HepG2 (cell line): ENCODE measurements around the gene MPO. TPM values are rescaled to one million over a fixed set of nuclear protein-coding genes. Genes with fewer than 3 reads are reported as not detected.

Experiments used
- ATAC-seq: fragments of 200-7000 bp; cut with Tn5 transposase; 3 replicates; pipeline ENCODE4 v1.9.1; 2020; ENCODE audit warnings: mild to moderate bottlenecking, moderate library complexity
- BruUV-seq: library from RNA; stranded (reverse); fragments of 400-500 nt; replicated peaks from 2 replicates; lab custom pipeline; 2021; lab: Mats Ljungman, UMichigan
- CTCF ChIA-PET: fragments of 300-600 bp; formaldehyde crosslinking; extraction: SDS; loops from one replicate; lab custom pipeline; 2021; ENCODE audit warnings: low total read pairs, inconsistent platforms, low intra/inter-chr PET ratio; lab: Yijun Ruan, JAX
- POLR2A ChIA-PET: fragments of 350-600 bp; sonication (Branson Sonifier 250); formaldehyde crosslinking; loops from one replicate; lab custom pipeline; 2020; ENCODE audit warnings: antibody characterized with exemption, inconsistent platforms; lab: Yijun Ruan, JAX
- DNase-seq: peaks from one replicate; pipeline ENCODE4 v3.0.0-alpha.2; 2015; ENCODE audit warnings: low spot score
- FAIRE-seq: peaks from 3 replicates; lab custom pipeline; 2011; peaks lifted over from hg19 to GRCh38; lab: Jason Lieb, UNC
- H2AFZ ChIP-seq: one replicate; pipeline ENCODE4 v1.6.1; 2011; ENCODE audit warnings: low read length, inconsistent platforms
- H3K27ac ChIP-seq: fragments of 300-600 bp; 3 replicates; pipeline ENCODE4 v1.8.0; 2011; ENCODE audit warnings: mixed run types, mild to moderate bottlenecking, mixed read lengths, low read length, inconsistent platforms; ENCODE audit not compliant: insufficient read depth; ENCODE audit errors: extremely low read length
- H3K27me3 ChIP-seq, 2 experiments: fragments of 200-600 bp in 1 of 2; 2 replicates in 1 of 2; 3 replicates in 1 of 2; pipeline versions ENCODE4 v1.6.0 to v1.8.0; 2011; ENCODE audit warnings: low read length in 2 of 2, mild to moderate bottlenecking in 2 of 2, moderate library complexity in 2 of 2, inconsistent platforms in 1 of 2; ENCODE audit not compliant: insufficient read depth in 2 of 2, control insufficient read depth in 1 of 2
- H3K36me3 ChIP-seq, 2 experiments: fragments of 200-600 bp in 1 of 2; replicated peaks in 1 of 2; 2 replicates in 1 of 2; 3 replicates in 1 of 2; pipeline versions ENCODE4 v1.5.1 to v1.8.0; 2011; ENCODE audit warnings: low read length in 2 of 2, inconsistent platforms in 1 of 2; ENCODE audit not compliant: insufficient read depth in 2 of 2, control insufficient read depth in 1 of 2
- H3K4me1 ChIP-seq: 2 replicates; pipeline ENCODE4 v1.5.1; 2012; ENCODE audit warnings: low read length, inconsistent platforms; ENCODE audit not compliant: insufficient read depth
- H3K4me2 ChIP-seq: 2 replicates; pipeline ENCODE4 v1.6.0; 2011; ENCODE audit warnings: low read depth, low read length, inconsistent platforms
- H3K4me3 ChIP-seq, 3 experiments: fragments of 200-600 bp in 1 of 3; sonication (generic), shearing (Covaris generic) in 1 of 3; replicated peaks in 1 of 3; 2 replicates each; pipeline ENCODE4 v1.5.1; 2011 to 2016; ENCODE audit warnings: low read length in 3 of 3, inconsistent platforms in 2 of 3, low read depth in 2 of 3, mild to moderate bottlenecking in 2 of 3, control low read depth in 1 of 3, mixed read lengths in 1 of 3; ENCODE audit not compliant: insufficient read depth in 1 of 3
- H3K79me2 ChIP-seq: one replicate; pipeline ENCODE4 v1.6.1; 2011; ENCODE audit warnings: low read length, inconsistent platforms; ENCODE audit not compliant: insufficient read depth
- H3K9ac ChIP-seq: 2 replicates; pipeline ENCODE4 v1.6.0; 2011; ENCODE audit warnings: mild to moderate bottlenecking, low read depth, low read length, inconsistent platforms; ENCODE audit not compliant: insufficient read depth
- H3K9me3 ChIP-seq: 2 replicates; pipeline ENCODE4 v1.5.1; 2012; ENCODE audit warnings: mild to moderate bottlenecking, low read length
- H4K20me1 ChIP-seq: 2 replicates; pipeline ENCODE4 v1.6.0; 2011; ENCODE audit warnings: inconsistent platforms, mild to moderate bottlenecking, low read length, moderate library complexity; ENCODE audit not compliant: insufficient read depth
- AGO1 ChIP-seq: fragments of 200-400 bp; formaldehyde crosslinking; IDR thresholded peaks from 2 replicates; pipeline ENCODE4 v1.6.1; 2017; ENCODE audit warnings: mild to moderate bottlenecking, low read depth, low read length, moderate library complexity; ENCODE audit not compliant: poor library complexity, severe bottlenecking
- CHD2 ChIP-seq: IDR thresholded peaks from 2 replicates; pipeline ENCODE4 v1.6.1; 2011; ENCODE audit warnings: low read depth, low read length, improper control_type of control experiment
- MTF2 ChIP-seq: sonication (generic); formaldehyde crosslinking; IDR thresholded peaks from 2 replicates; pipeline ENCODE4 v1.5.0; 2020; ENCODE audit warnings: missing genetic modification reagents, borderline replicate concordance
- RARG ChIP-seq: sonication (generic); formaldehyde crosslinking; IDR thresholded peaks from 2 replicates; pipeline ENCODE4 v1.4.0; 2020; ENCODE audit warnings: low read depth, mild to moderate bottlenecking, missing genetic modification reagents
- STAG1 ChIP-seq: sonication (generic); formaldehyde crosslinking; IDR thresholded peaks from 2 replicates; pipeline ENCODE4 v1.4.0; 2020; ENCODE audit warnings: missing genetic modification reagents
- ZNF296 ChIP-seq: sonication (generic); formaldehyde crosslinking; conservative IDR thresholded peaks from 2 replicates; pipeline ENCODE4 v1.5.0; 2020; ENCODE audit warnings: mild to moderate bottlenecking, missing genetic modification reagents
- ZNF501 ChIP-seq: sonication (generic); formaldehyde crosslinking; IDR thresholded peaks from 2 replicates; pipeline ENCODE4 v1.5.1; 2020; ENCODE audit warnings: mild to moderate bottlenecking, moderate library complexity, missing genetic modification reagents
- ZNF510 ChIP-seq: sonication (generic); formaldehyde crosslinking; IDR thresholded peaks from 2 replicates; pipeline ENCODE4 v1.4.0; 2020; ENCODE audit warnings: low read depth, mild to moderate bottlenecking, missing genetic modification reagents
- ZNF773 ChIP-seq: sonication (generic); formaldehyde crosslinking; IDR thresholded peaks from 2 replicates; pipeline ENCODE4 v1.4.0; 2020; ENCODE audit warnings: missing genetic modification reagents, borderline replicate concordance
- WGBS: methylation state at CpG from one replicate; pipeline ENCODE4 v1.1.6; 2017; ENCODE audit warnings: low lambda C conversion rate; 5-methylcytosine and 5-hydroxymethylcytosine counted together
- in situ Hi-C: cut with HindIII; loops from 2 replicates; pipeline ENCODE4 v1.10.0; 2017; ENCODE audit warnings: low pct_unique_long_range_greater_than_20kb; ENCODE audit not compliant: extremely low pct_ligation_motif_present
- intact Hi-C: fragments of 100-400 bp; cut with micrococcal nuclease; formaldehyde crosslinking; loops from one replicate; pipeline ENCODE4 v1.10.0; 2022; ENCODE audit not compliant: unreplicated experiment
- polyA plus RNA-seq, 8 experiments: library from polyadenylated mRNA; depleted of rRNA in 3 of 8; stranded (reverse) in 7 of 8; unstranded in 1 of 8; fragments of >200 nt; fragmentation: Illumina TruSeq in 4 of 8; extraction: Trizol in 4 of 8; gene quantifications; 2 replicates each; pipeline versions ENCODE4 v1.2.1 to v1.2.3, GENCODE V29; 2011 to 2016; ENCODE audit warnings: low read depth in 4 of 8, missing spikeins in 1 of 8, mixed read lengths in 1 of 8; ENCODE audit not compliant: insufficient read depth in 1 of 8
- total RNA-seq, 5 experiments: library from RNA; depleted of rRNA; stranded (reverse); fragments of >200 nt; fragmentation: Illumina TruSeq; extraction: Trizol; gene quantifications; 2 replicates each; pipeline ENCODE4 v1.2.3, GENCODE V29; 2016; ENCODE audit warnings: low read depth in 1 of 5
- TF ChIP-seq, protein P1 (sequence below): sonication (generic); formaldehyde crosslinking; IDR thresholded peaks from 2 replicates; pipeline ENCODE4 v1.5.0; 2020; ENCODE audit warnings: mild to moderate bottlenecking, missing genetic modification reagents, moderate library complexity

MPO gene
- total and polyA plus RNA-seq, 2 of the 13 experiments (the other 11 are each of a cell fraction or from before 2014, with no cell fraction given) = not detected

DNA sequence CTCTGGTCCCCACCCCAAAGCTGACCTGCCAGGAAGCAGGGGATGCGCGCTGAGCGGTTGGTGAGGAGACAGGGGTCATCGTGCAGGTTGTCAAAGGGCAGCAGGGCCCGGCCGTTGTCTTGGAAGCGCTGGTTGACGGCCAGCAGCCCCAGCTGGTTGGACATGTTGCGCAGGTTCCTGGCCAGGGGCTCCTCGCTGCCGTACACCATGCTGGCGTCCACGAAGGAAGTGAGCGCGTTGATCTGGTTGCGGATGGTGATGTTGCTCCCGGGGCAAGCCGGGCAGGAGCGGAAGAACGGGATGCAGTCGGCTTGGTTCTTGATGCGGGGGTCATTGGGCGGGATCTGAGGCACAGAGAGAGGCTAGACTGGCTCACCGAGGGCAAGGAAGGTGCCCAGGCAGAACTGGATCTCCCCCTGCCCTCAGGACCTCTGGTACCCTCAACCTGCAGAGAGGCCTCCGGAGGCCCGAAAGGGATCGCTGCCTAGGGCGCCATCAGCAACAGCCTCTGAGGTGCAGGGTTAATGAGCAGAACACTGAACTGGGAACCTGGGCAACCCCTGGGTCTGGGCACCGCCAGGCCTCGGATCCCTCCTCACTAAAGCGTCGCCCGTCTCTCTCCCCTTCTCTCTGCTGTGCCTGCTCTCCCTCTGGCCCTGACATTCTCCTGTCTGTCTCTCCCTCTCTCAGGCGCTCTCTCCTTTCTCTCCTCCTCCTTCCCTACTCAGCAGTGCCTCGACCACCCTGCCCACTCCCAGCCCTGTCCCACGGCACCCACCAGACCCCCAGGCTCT lies 2.7 kb downstream of the MPO start:
- FAIRE-seq (no peak), ATAC-seq (no peak; the same call in 2 of the 3 replicates), DNase-seq (no peak)
- Histone ChIP-seq H3K27me3 (peaks cover 17 to 69% of the 10 kb centered on the region in 2 experiments; a peak in 4 of 5 replicates), H3K27ac (no peak overlapping the region), H4K20me1 (no peaks in the 10 kb centered on the region), H3K4me1 (no peaks in the 10 kb centered on the region; the same call in 1 of the 2 replicates), H3K4me3 (no peak overlapping the region), H3K4me2 (no peak overlapping the region), H3K36me3 (no peaks in the 10 kb centered on the region), H3K9ac (no peak overlapping the region), H3K9me3 (no peaks in the 10 kb centered on the region), H3K79me2 (no peaks in the 10 kb centered on the region), H2AFZ (no peak overlapping the region)
- POLR2A ChIA-PET = no interaction called here
- intact Hi-C loops = no loop called here
- CTCF ChIA-PET = no interaction called here
- no TSS peak for BruUV-seq
- in situ Hi-C loops = no loop called here
- TF ChIP-seq MTF2 (CRISPR knock-in tag) (0 out of 2 replicates have a peak, but pooled peaks have one; percentile 29), RARG (no peak), ZNF501 (CRISPR knock-in tag) (no peak), ZNF510 (CRISPR knock-in tag) (no peak), AGO1 (no peak)
- WGBS = 59% methylated on average over 36 of the region's 36 CpGs

DNA sequence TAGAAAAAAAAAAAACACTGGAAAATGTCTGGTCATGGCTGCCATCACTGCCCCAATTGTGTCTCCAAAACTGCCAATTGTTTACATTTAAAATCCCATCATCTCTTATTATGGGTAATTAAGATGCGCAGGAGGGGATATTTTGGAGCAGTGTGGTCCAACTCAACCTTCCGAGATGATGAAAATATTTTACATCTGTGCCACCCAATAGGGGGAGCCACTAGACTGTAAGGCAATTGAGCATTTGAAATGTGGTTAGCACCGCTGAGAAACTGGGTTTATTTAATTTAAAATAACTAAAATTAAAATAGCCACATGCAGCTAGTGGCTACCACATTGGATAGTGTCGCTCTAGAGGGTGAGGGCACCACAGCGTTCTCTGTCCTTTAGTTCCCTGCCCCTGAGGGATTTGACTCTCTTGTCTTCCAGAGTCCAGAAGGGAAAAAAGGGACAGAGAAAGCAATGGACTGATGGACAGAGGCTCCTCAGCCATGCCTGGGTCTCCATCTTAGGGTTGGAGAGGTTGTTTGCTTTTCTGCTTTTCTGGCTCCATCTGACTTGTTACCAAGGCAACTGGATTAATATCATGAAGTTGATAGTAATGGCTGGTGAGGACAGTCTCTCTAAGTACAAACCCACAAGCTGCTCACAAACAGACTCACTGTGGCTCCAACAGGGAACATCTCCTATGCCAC lies 3.5 kb downstream of the MPO start:
- Histone ChIP-seq H2AFZ (no peak overlapping the region), H3K79me2 (no peaks in the 10 kb centered on the region), H3K27ac (no peak overlapping the region), H3K4me1 (no peaks in the 10 kb centered on the region; the same call in 1 of the 2 replicates), H3K4me2 (no peak overlapping the region), H3K27me3 (peaks cover 17 to 76% of the 10 kb centered on the region in 2 experiments; a peak in 4 of 5 replicates), H4K20me1 (no peaks in the 10 kb centered on the region), H3K9ac (no peak overlapping the region), H3K4me3 (no peak overlapping the region), H3K36me3 (no peaks in the 10 kb centered on the region), H3K9me3 (no peaks in the 10 kb centered on the region)
- BruUV-seq = no TSS peak
- 26% methylated on average over 5 of the region's 5 CpGs for WGBS
- CTCF ChIA-PET = no interaction called here
- TF ChIP-seq ZNF773 (CRISPR knock-in tag) (no peak), ZNF296 (CRISPR knock-in tag) (no peak), CHD2 (no peak), STAG1 (CRISPR knock-in tag) (peak; percentile 61)
- TF ChIP-seq, protein P1, sequence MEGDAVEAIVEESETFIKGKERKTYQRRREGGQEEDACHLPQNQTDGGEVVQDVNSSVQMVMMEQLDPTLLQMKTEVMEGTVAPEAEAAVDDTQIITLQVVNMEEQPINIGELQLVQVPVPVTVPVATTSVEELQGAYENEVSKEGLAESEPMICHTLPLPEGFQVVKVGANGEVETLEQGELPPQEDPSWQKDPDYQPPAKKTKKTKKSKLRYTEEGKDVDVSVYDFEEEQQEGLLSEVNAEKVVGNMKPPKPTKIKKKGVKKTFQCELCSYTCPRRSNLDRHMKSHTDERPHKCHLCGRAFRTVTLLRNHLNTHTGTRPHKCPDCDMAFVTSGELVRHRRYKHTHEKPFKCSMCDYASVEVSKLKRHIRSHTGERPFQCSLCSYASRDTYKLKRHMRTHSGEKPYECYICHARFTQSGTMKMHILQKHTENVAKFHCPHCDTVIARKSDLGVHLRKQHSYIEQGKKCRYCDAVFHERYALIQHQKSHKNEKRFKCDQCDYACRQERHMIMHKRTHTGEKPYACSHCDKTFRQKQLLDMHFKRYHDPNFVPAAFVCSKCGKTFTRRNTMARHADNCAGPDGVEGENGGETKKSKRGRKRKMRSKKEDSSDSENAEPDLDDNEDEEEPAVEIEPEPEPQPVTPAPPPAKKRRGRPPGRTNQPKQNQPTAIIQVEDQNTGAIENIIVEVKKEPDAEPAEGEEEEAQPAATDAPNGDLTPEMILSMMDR = peak; percentile 45
- no peak for FAIRE-seq
- no peak for DNase-seq
- POLR2A ChIA-PET = no interaction called here
- in situ Hi-C loops = no loop called here
- intact Hi-C loops = no loop called here
- no peak for ATAC-seq
